ENCODE measurements around the gene WDR64.

WDR64 gene

GRCh38 chr1:241688940-241689368, 36.9 kb downstream of the WDR64 start:
- H3K4me3 ChIP-seq (ENCODE audit: low read depth, low read length): no peak overlapping the region

GRCh38 chr1:241695246-241696171, 43.4 kb downstream of the WDR64 start:
- H3K4me3 ChIP-seq (ENCODE audit: low read depth, low read length): no peak overlapping the region
- no peak for TF ChIP-seq CTCF (IDR thresholded peaks at IDR 0.05; ENCODE audit: low read depth, low read length)

More at GRCh38 chr1:241688940-241689368, 36.9 kb downstream of the WDR64 start:
- no peak for TF ChIP-seq CTCF (IDR thresholded peaks at IDR 0.05; ENCODE audit: low read depth, low read length)

GRCh38 chr1:241696172-241696814, 44.2 kb downstream of the WDR64 start:
- no peak for TF ChIP-seq CTCF (IDR thresholded peaks at IDR 0.05; ENCODE audit: low read depth, low read length)
- H3K4me3 ChIP-seq (ENCODE audit: low read depth, low read length): no peak overlapping the region

- H3K4me3 ChIP-seq (ENCODE audit: low read depth, low read length): no peak overlapping the region
- no peak for TF ChIP-seq CTCF (IDR thresholded peaks at IDR 0.05; ENCODE audit: low read depth, low read length)
Measured at GRCh38 chr1:241696815-241697639, 44.9 kb downstream of the WDR64 start.

- no peak overlapping the region for H3K4me3 ChIP-seq (ENCODE audit: low read depth, low read length)
- no peak for TF ChIP-seq CTCF (IDR thresholded peaks at IDR 0.05; ENCODE audit: low read depth, low read length)
Measured at GRCh38 chr1:241697640-241698018, 45.5 kb downstream of the WDR64 start.

GRCh38 chr1:241698177-241698576, 46.1 kb downstream of the WDR64 start:
- no peak for TF ChIP-seq CTCF (IDR thresholded peaks at IDR 0.05; ENCODE audit: low read depth, low read length)
- H3K4me3 ChIP-seq (ENCODE audit: low read depth, low read length): no peak overlapping the region
